Endothelial cell (in vitro differentiated cells): Measurements from ENCODE around the gene PPP1R10. TPM values are rescaled to one million over a fixed set of nuclear protein-coding genes. Genes with fewer than 3 reads are reported as not detected.

Experiments used
- DNase-seq: peaks from one replicate; pipeline ENCODE4 v3.0.0; 2021; ENCODE audit warnings: low spot score
- H3K27ac Mint-ChIP-seq: one replicate; pipeline ENCODE4 v1.8.0; 2021; ENCODE audit warnings: mixed read lengths, inconsistent platforms; ENCODE audit not compliant: unreplicated experiment
- H3K27me3 Mint-ChIP-seq: one replicate; pipeline ENCODE4 v1.8.0; 2021; ENCODE audit warnings: mild to moderate bottlenecking, moderate library complexity, mixed read lengths, inconsistent platforms; ENCODE audit not compliant: unreplicated experiment
- H3K36me3 Mint-ChIP-seq: one replicate; pipeline ENCODE4 v1.8.0; 2021; ENCODE audit warnings: mild to moderate bottlenecking, low read depth, mixed read lengths, inconsistent platforms; ENCODE audit not compliant: unreplicated experiment
- H3K4me1 Mint-ChIP-seq: one replicate; pipeline ENCODE4 v1.8.0; 2021; ENCODE audit warnings: mild to moderate bottlenecking, mixed read lengths, inconsistent platforms; ENCODE audit not compliant: unreplicated experiment
- H3K4me3 Mint-ChIP-seq: one replicate; pipeline ENCODE4 v1.8.0; 2021; ENCODE audit warnings: mild to moderate bottlenecking, mixed read lengths, inconsistent platforms; ENCODE audit not compliant: unreplicated experiment
- H3K9me3 Mint-ChIP-seq: one replicate; pipeline ENCODE4 v1.8.0; 2021; ENCODE audit warnings: mixed read lengths, inconsistent platforms; ENCODE audit not compliant: unreplicated experiment
- CTCF ChIP-seq: fragments of 200-600 bp; sonication (generic); IDR thresholded peaks from one replicate; pipeline ENCODE4 v1.5.0; 2021; ENCODE audit warnings: antibody characterized with exemption; ENCODE audit not compliant: unreplicated experiment
- total RNA-seq: library from RNA; stranded (reverse); fragmentation: NEBNext Ultra II Directional; extraction: Animal tissue kit (Norgen Biotek cat#: 25700); gene quantifications from one replicate; pipeline ENCODE4 v1.2.1, GENCODE V29; 2021; ENCODE audit not compliant: unreplicated experiment

PPP1R10 gene
- total RNA-seq, 1 donor from 2014 or later: 75.8 TPM

- Mint-ChIP-seq H3K36me3 (peaks cover 16% of the 10 kb centered on the region), H3K4me1 (peaks cover 27% of the 10 kb centered on the region), H3K27me3 (peaks cover 8% of the 10 kb centered on the region), H3K9me3 (no peaks in the 10 kb centered on the region), H3K4me3 (no peak overlapping the region), H3K27ac (peak overlapping the region; percentile 10)
- no peak for TF ChIP-seq CTCF
- DNase-seq: no peak
Measured at GRCh38 chr6:30625511-30625910, 8.5 kb upstream of the PPP1R10 start.

GRCh38 chr6:30619561-30619960, 2.5 kb upstream of the PPP1R10 start:
- Mint-ChIP-seq H3K27me3 (peaks cover 20% of the 10 kb centered on the region), H3K4me1 (peaks cover 31% of the 10 kb centered on the region), H3K4me3 (peak overlapping the region; percentile 99), H3K36me3 (peaks cover 34% of the 10 kb centered on the region), H3K27ac (peak overlapping the region; percentile 44), H3K9me3 (no peaks in the 10 kb centered on the region)
- no peak for DNase-seq
- no peak for TF ChIP-seq CTCF

- no peak for TF ChIP-seq CTCF
- Mint-ChIP-seq H3K36me3 (peaks cover 34% of the 10 kb centered on the region), H3K27me3 (peaks cover 20% of the 10 kb centered on the region), H3K27ac (peak overlapping the region; percentile 100), H3K4me3 (peak overlapping the region; percentile 99), H3K9me3 (no peaks in the 10 kb centered on the region), H3K4me1 (peaks cover 39% of the 10 kb centered on the region)
- DNase-seq: no peak
Measured at GRCh38 chr6:30618270-30618797, 1.3 kb upstream of the PPP1R10 start.

GRCh38 chr6:30617565-30618269, 674 bp upstream of the PPP1R10 start, which contains the start of gene MRPS18B:
Gene MRPS18B (plus strand): TSS chr6:30617840. CDS start chr6:30617866, 26 bp downstream.
- Mint-ChIP-seq H3K27me3 (peaks cover 20% of the 10 kb centered on the region), H3K9me3 (no peaks in the 10 kb centered on the region), H3K27ac (peak within 1 kb of the TSS; percentile 100), H3K4me3 (peak within 1 kb of the TSS; percentile 99), H3K4me1 (peaks cover 41% of the 10 kb centered on the region), H3K36me3 (peaks cover 34% of the 10 kb centered on the region)
- TF ChIP-seq CTCF: no peak
- DNase-seq: peak; percentile 89
